Panc1 (cell line): ENCODE data around the gene SLC25A29. TPM values are rescaled to one million over a fixed set of nuclear protein-coding genes. Genes with fewer than 3 reads are reported as not detected.

Experiments used
- ATAC-seq: fragments of 200-7000 bp; cut with Tn5 transposase; 2 replicates; pipeline ENCODE4 v1.9.1; 2020; ENCODE audit warnings: mild to moderate bottlenecking, moderate library complexity
- BruUV-seq: library from RNA; stranded (reverse); fragments of 400-500 nt; replicated peaks from 2 replicates; lab custom pipeline; 2021; lab: Mats Ljungman, UMichigan
- CTCF ChIA-PET: fragments of 300-600 bp; sonication (Branson Sonifier 250); formaldehyde crosslinking; loops from one replicate; lab custom pipeline; 2022; ENCODE audit warnings: antibody characterized with exemption; lab: Charles Lee
- POLR2A ChIA-PET: fragments of 300-600 bp; sonication (Branson Sonifier 250); formaldehyde crosslinking; loops from one replicate; lab custom pipeline; 2022; ENCODE audit warnings: antibody characterized with exemption; lab: Charles Lee
- DNase-seq: peaks from one replicate; pipeline ENCODE4 v3.0.0-alpha.2; 2010; ENCODE audit warnings: low read depth, low spot score
- H3K27ac ChIP-seq: 2 replicates; pipeline ENCODE4 v1.5.1; 2011; ENCODE audit warnings: mild to moderate bottlenecking, low read length, inconsistent platforms
- H3K27me3 ChIP-seq: fragments of 200-500 bp; sonication (Bioruptor generic); 2 replicates; pipeline ENCODE4 v1.6.0; 2014; ENCODE audit warnings: low read length, inconsistent platforms; ENCODE audit not compliant: control insufficient read depth, insufficient read depth
- H3K36me3 ChIP-seq: fragments of 200-500 bp; sonication (Bioruptor generic); 2 replicates; pipeline ENCODE4 v1.5.1; 2014; ENCODE audit warnings: inconsistent platforms, mild to moderate bottlenecking, low read length, moderate library complexity; ENCODE audit not compliant: control insufficient read depth, insufficient read depth
- H3K4me1 ChIP-seq: 2 replicates; pipeline ENCODE4 v1.5.1; 2011; ENCODE audit warnings: inconsistent platforms, mild to moderate bottlenecking, low read length, moderate library complexity; ENCODE audit not compliant: control insufficient read depth, insufficient read depth
- H3K4me3 ChIP-seq, 2 experiments: 2 replicates each; pipeline ENCODE4 v1.5.1; 2011 to 2012; ENCODE audit warnings: low read depth in 2 of 2, low read length in 2 of 2, mild to moderate bottlenecking in 2 of 2, inconsistent platforms in 1 of 2, moderate library complexity in 1 of 2
- H3K9me3 ChIP-seq: fragments of 200-500 bp; sonication (Bioruptor generic); 2 replicates; pipeline ENCODE4 v1.5.1; 2014; ENCODE audit warnings: low read depth, mild to moderate bottlenecking, inconsistent platforms, low read length, moderate library complexity; ENCODE audit not compliant: control insufficient read depth, insufficient read depth
- CTCF ChIP-seq: fragments of 450-650 bp; IDR thresholded peaks from 2 replicates; pipeline ENCODE4 v1.5.1; 2017; ENCODE audit warnings: mild to moderate bottlenecking
- POLR2AphosphoS5 ChIP-seq: IDR thresholded peaks from 2 replicates; pipeline ENCODE4 v1.6.1; 2012; ENCODE audit warnings: mild to moderate bottlenecking, low read depth, low read length, moderate library complexity
- REST ChIP-seq, 2 experiments: IDR thresholded peaks; 2 replicates each; pipeline ENCODE4 v1.6.1; 2011 to 2012; ENCODE audit warnings: low read depth in 2 of 2, control low read depth in 1 of 2, low read length in 1 of 2, mild to moderate bottlenecking in 1 of 2, moderate library complexity in 1 of 2; ENCODE audit not compliant: insufficient read depth in 1 of 2
- SIN3A ChIP-seq: IDR thresholded peaks from 2 replicates; pipeline ENCODE4 v1.6.1; 2012; ENCODE audit warnings: low read depth, mild to moderate bottlenecking, low read length, moderate library complexity, borderline replicate concordance; ENCODE audit not compliant: insufficient read depth
- TCF7L2 ChIP-seq: IDR thresholded peaks from 2 replicates; pipeline ENCODE4 v1.6.1; 2011; ENCODE audit warnings: mild to moderate bottlenecking, low read depth, low read length, inconsistent platforms
- in situ Hi-C: cut with HindIII; loops from 2 replicates; pipeline ENCODE4 v1.10.0; 2016; ENCODE audit warnings: low sequenced_read_pairs, low pct_unique_long_range_greater_than_20kb
- intact Hi-C: fragments of 100-400 bp; cut with micrococcal nuclease; formaldehyde crosslinking; loops from one replicate; pipeline ENCODE4 v1.10.0; 2022; ENCODE audit not compliant: unreplicated experiment
- total RNA-seq: library from RNA; stranded (reverse); gene quantifications from one replicate; pipeline ENCODE4 v1.2.1, GENCODE V29; 2021; ENCODE audit not compliant: unreplicated experiment

The SLC25A29 gene
- total RNA-seq, 1 experiment from 2014 or later = 33.6 TPM

GRCh38 chr14:100350276-100350926 is 44.2 kb upstream of the SLC25A29 start:
- in situ Hi-C loops = no loop called here
- DNase-seq (no peak), ATAC-seq (no peak)
- Histone ChIP-seq H3K27ac (no peak overlapping the region), H3K27me3 (no peaks in the 10 kb centered on the region), H3K36me3 (no peaks in the 10 kb centered on the region; the same call in 1 of the 2 replicates), H3K4me1 (no peaks in the 10 kb centered on the region), H3K9me3 (no peaks in the 10 kb centered on the region), H3K4me3 (no peak overlapping the region)
- ChIA-PET POLR2A (no interaction called here), CTCF (no interaction called here)
- BruUV-seq = no TSS peak
- intact Hi-C loops = no loop called here
- TF ChIP-seq CTCF = no peak
- TF ChIP-seq POLR2AphosphoS5 = no peak
- TF ChIP-seq SIN3A = no peak
- TF ChIP-seq REST (IDR thresholded peaks at IDR 0.05; ENCODE audit: insufficient read depth in 1 of 2, low read depth in 2 of 2, low read length in 1 of 2) = no peak
- TF ChIP-seq TCF7L2 = no peak

GRCh38 chr14:100348784-100349685 is 42.8 kb upstream of the SLC25A29 start:
- in situ Hi-C loops (no loop called here), intact Hi-C loops (no loop called here)
- Histone ChIP-seq H3K27me3 (no peaks in the 10 kb centered on the region), H3K4me3 (no peak overlapping the region), H3K36me3 (no peaks in the 10 kb centered on the region; the same call in 1 of the 2 replicates), H3K4me1 (no peaks in the 10 kb centered on the region), H3K27ac (no peak overlapping the region), H3K9me3 (no peaks in the 10 kb centered on the region)
- DNase-seq = no peak
- no TSS peak for BruUV-seq
- TF ChIP-seq POLR2AphosphoS5 (no peak), TCF7L2 (no peak), SIN3A (no peak), REST (IDR thresholded peaks at IDR 0.05; ENCODE audit: insufficient read depth in 1 of 2, low read depth in 2 of 2, low read length in 1 of 2) (no peak), CTCF (no peak)
- ChIA-PET POLR2A (no interaction called here), CTCF (interaction anchor here (0.6 kb wide), 1 partner anchor 36 kb away, joined by 3 read pairs; no protein-coding TSS in a partner anchor)
- ATAC-seq = no peak; the same call in 1 of the 2 replicates
